ENCODE measurements around the gene SCARF2.

Gene SCARF2

DNA sequence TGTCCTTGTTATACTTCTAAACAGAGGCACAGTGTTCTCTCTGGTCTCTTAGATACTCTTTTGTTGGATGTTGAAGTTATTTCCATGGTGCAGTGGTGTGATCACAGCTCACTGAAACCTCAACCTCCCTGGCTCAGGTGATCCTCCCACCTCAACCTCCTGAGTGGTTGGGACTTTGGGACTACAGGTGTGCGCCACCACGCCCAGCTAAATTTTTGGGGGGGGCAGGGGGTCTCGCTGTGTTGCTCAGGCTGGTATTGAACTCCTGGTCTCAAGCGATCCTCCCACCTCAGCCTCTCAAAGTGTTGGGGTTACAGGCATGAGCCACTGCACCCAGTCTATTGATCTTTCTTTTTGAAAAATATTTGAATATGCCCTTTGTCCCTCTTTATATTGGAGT is 28.7 kb downstream of the SCARF2 start:
- no peak for DNase-seq (ENCODE audit: low spot score)

DNA sequence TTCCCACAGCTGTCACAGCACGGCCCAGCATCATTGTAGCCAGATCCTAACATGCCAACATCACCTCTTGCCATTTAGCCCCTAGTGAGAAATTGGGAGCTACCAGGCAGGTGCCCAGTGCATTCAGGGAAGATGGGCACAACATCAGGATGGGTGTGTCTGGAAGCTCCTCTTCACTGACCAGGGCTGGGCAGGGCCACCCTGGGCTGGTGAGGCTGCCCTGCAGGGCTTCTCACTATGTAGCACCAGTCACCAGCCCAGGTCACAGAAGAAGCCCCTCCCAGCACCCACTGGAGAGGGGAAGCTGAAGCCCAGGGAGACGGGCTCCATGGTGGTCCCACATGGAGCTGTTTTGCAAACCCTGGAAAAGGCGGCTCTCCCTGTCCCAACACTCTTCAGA is 29.8 kb downstream of the SCARF2 start:
- DNase-seq (ENCODE audit: low spot score): no peak

DNA sequence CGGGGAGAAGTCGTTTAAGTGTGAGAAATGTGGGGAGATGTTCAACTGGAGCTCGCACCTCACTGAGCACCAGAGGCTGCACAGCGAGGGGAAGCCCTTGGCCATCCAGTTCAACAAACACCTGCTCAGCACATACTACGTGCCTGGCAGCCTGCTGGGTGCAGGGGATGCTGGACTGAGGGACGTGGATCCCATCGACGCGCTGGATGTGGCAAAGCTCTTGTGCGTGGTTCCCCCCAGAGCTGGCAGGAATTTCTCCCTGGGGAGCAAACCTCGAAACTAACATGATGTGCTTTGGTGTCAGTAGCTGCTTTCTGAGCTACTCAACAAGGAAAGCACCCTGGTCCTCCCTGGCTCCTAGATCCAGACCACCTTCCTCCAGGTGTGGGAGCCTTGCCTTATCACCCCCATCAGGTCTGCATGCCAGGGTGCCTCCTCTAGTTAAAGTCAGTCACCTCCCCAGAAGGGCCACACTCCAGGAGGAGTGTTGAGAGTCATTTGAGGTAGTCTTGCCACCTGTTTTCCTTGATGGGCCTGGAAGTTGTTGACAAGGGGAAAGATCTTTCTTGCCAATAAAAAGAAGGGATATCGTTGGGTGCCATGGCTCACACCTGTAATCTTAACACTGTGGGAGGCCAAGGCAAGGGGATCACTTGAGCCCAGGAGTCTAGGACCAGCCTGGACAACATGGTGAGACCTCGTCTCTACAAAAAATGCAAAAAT is 30.8 kb downstream of the SCARF2 start:
- no peak for DNase-seq (ENCODE audit: low spot score)

DNA sequence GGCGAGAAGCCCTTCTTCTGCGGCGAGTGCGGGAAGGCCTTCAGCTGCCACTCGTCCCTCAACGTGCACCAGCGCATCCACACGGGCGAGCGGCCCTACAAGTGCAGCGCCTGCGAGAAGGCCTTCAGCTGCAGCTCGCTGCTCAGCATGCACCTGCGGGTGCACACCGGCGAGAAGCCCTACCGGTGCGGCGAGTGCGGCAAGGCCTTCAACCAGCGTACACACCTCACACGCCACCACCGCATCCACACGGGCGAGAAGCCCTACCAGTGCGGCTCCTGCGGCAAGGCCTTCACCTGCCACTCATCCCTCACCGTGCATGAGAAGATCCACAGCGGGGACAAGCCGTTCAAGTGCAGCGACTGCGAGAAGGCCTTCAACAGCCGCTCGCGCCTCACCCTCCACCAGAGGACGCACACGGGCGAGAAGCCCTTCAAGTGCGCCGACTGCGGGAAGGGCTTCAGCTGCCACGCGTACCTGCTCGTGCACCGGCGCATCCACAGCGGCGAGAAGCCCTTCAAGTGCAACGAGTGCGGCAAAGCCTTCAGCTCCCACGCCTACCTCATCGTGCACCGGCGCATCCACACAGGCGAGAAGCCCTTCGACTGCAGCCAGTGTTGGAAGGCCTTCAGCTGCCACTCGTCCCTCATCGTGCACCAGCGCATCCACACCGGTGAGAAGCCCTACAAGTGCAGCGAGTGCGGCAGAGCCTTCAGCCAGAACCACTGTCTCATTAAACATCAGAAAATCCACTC is 31.5 kb downstream of the SCARF2 start:
- no peak for DNase-seq (ENCODE audit: low spot score)

DNA sequence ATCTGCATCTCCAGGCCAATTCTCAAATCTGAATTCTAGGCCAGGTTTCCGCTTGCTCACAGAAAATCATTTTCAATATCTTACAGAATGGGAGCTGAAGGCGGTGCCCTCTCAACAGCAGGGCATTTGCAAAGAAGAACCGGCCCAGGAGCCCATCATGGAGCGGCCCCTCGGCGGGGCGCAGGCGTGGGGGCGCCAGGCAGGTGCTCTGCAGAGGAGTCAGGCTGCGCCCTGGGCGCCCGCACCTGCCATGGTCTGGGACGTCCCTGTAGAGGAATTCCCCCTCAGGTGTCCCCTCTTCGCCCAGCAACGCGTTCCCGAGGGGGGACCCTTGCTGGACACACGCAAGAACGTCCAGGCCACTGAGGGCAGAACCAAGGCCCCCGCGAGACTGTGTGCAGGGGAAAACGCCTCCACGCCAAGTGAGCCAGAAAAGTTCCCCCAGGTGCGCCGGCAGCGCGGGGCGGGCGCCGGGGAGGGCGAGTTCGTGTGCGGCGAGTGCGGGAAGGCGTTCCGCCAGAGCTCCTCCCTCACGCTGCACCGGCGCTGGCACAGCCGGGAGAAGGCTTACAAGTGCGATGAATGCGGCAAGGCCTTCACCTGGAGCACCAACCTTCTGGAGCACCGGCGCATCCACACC is 32.2 kb downstream of the SCARF2 start:
- DNase-seq (ENCODE audit: low spot score): no peak

DNA sequence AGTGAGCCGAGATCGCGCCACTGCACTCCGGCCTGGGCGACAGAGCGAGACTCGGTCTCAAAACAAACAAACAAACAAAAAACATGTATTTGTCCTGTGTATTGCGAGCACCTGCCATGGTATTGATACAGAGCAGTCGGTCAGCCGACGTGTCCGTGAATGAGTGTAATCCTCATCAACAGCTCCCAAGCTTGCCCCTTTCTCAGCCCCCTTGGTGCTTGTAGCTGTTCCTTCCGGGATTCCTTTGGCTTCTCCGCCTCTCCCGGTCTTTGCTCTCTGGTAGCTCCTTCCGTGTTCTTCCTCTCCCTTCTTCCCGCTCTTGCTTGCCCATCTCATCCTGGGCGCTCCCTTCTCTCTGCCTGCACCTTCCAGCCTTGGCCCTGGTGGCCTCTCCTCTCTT is 32.7 kb downstream of the SCARF2 start:
- no peak for DNase-seq (ENCODE audit: low spot score)

DNA sequence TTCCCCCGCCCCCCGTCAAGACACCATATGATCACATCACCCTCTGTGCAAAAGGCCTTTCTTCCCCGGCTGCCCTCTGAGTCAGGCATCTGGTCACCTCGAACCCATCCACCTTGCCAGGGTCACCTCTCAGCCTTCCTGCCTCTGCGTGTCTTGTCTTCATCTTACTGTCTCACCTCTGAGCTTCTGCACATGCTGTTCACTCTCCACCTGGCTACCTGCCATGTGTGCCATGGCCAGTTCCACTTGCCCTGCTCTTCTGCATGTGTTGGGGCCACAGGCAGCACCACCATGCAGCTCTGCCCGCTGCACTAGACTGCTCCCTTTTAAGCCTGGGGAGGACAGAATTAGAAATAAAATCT is 33.9 kb downstream of the SCARF2 start:
- no peak for DNase-seq (ENCODE audit: low spot score)

DNA sequence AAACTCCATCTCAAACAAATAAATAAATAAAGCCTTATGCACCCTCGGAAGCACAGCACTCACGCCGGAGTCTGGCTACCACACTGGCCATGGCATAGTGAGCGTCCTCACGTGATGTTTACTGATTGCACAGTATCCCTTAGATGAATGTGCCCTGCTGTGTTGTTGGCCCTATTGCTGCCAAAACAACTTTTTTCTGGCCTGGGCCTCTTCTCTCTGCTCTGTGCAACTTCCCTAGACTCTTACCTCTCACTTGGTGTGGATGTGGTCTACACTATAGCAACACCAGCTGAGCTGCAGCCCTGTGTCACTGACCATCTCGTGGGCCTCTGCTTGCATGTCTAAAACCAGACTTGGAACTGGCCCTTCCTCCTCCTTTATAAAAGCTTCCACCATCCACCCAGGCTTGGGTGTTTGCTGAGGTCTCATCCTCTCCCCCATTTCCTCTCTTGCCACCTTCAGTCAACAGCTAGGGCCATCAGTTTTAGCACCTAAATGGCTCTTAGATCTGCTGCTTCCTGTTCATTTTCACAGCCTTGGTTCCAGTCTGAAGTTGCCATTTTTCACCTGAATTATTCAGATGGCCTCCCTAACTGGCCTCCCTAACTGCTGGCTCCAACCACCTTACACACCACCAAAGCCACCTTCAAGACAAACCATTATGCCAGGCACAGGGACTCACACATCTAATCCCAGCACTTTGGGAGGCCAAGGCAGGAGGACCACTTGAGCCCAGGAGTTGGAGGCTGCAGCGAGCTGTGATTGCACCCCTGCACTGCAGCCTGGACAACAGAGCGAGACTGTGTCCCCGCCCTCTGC is 34.5 kb downstream of the SCARF2 start:
- DNase-seq (ENCODE audit: low spot score): no peak

DNA sequence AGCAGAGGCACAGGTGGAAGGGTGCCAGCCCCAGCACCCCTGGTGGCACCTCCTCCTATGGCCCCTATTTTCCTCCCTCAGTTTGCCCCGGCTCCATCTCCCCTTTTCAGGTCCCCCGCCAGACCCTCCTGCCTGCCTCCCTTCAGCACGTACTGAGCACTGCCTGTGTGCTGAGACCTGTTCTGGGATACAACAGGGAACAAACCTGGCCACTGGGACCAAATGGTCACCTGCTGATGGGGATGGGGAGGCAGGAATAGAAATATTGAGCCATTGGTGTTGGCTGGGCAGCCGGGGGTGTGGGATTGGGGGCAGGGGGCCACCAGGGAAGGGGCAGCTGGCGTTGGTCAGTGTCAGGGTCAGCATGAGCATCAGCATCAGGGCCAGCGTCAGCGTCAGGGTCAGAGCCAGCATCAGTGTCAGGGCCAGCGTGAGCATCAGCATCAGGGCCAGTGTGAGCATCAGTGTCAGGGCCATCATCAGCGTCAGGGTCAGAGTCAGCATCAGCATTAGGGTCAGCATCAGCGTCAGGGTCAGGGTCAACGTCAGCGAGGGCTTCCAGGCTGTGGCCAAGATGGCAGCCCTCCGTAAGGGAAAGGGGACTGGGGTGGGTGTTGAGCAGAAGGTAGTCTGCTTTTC is 36.1 kb downstream of the SCARF2 start:
- DNase-seq (ENCODE audit: low spot score): no peak

DNA sequence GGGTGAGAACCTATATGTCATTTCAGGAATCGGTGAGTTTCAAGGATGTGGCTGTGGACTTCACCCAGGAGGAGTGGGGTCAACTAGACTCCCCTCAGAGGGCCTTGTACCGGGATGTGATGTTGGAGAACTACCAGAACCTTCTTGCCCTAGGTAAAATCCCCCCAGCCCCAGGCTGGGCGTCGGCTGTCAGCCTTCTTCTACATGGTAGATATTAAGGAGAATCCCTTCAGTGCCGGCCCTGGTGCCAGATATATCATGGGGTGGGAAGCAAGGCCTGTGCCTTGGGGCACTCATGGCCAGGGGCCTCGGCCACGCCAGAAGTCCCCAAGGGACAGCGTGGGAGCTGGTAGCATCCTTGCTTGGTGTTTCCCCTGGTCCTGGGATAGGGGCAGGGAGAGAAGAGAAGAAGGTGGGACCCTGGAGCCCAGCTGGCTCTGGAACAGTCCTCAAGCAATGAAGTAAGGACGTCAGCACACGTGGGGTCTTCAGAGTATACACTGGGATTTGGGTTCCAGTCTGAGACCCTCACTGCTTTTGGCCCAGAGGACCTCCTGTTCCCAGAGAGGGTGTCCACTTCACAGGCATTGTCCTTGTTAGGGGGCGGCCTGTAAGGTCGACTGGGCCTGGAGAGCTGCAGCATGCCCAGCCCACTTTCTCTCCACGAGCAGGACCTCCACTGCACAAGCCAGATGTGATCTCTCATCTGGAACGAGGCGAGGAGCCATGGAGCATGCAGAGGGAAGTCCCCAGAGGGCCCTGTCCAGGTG is 36.8 kb downstream of the SCARF2 start:
- no peak for DNase-seq (ENCODE audit: low spot score)

DNA sequence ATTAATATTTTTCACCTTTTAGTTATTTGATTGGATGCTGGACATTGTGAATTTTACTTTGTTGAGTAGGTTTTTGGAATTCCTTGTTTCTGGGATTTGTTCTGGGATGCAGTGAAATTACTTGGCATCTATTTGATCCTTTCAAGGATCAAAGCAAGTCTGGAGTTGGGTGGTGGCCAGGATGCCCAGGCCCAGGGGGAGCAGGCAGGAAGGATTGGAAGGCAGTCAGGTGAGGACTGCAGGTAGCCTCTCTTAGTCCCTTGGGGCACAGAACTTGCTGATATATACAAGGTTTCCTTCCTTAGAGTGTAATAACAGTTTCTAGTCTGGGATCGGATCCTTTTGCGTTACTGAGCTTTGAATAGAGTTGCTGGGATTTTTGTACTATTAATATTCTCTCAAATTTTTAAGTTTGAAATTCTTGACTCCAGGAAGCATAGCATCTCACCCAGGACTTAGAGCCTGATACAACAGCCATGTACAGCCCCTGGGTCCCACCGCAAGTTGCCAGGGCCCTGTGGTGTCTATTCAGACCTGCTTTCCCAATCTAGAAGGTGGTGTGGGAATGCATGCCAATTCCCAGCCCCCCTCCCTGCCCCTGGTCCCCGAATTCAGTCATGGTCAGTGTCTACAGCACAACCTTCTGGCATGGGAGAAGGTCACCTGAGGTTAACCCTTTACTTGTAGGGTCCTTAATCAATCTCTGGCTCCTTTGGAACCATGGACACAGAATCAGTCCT is 37.6 kb downstream of the SCARF2 start:
- no peak for DNase-seq (ENCODE audit: low spot score)

DNA sequence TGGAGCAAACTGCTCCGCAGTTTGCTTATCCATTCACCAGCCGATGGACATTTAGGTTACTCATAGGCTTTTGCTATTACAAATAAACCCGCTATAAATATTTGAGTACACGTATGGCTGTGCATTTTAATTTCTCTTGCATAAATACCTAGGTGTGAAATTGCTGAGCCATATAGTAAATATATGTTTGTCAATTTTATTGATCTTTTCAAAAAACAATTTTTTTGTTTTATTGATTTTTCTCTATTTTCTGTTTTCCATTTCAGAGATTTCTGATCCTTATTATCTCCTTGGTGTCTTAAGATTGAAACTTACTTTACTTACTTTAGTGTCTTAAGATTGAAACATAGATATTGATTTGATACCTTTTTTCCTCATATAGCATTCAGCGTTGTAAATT is 39.2 kb downstream of the SCARF2 start:
- DNase-seq (ENCODE audit: low spot score): no peak

DNA sequence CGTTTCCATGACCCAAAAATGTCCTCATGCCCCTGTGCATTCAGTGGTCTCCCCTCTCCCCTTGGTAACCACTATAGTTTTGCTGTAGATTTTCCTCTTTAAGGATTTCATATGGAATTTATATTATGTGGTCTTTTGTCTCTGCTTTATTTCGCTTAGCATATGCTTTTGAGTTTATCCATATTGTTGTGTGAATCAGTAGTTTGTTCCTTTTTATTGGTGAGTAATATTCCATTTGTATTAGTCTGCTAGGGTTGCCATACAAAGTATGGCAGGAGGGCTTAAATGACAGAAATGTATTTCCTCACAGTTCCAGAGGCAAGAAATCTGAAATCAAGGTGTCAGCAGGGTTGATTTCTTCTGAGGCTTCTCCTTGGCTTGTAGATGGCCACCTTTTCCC is 40.1 kb downstream of the SCARF2 start:
- DNase-seq (ENCODE audit: low spot score): no peak

DNA sequence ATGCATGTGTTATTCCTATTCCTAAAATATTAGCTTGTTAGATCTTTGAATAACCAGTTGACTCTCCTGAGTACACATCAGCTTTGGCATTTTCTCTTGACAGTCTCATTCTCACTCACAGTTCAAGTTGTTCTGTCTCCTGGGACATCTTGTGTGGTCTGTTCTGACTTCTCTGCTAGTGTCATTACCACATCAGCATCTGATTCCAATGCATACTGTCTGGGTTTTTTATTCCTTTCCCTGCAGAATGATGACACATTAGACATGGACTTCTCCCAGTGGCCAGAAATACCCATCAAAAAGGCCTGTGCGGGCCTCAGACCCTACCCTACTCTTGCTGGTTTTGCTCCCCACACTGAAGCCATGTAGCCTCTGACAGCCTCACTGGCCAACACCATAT is 41.0 kb downstream of the SCARF2 start:
- no peak for DNase-seq (ENCODE audit: low spot score)

DNA sequence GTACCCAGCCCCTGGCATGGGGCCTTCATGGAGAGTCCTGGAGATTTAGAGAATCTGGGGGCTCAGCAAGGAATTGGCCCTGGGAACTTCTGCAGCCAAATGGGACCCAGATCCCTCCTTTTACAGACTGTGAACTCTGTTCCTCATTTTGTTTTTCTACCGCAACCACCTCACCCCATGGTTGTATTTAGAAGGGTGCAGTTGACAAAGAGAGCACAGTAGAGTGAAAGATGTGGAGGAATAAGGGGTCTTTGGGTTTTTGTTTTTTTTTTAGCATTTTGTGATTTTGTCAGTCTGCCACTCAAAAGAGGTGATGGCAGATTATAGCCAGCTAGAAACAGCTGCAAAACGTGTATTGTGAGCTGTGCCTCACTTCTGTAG is 41.7 kb downstream of the SCARF2 start:
- no peak for DNase-seq (ENCODE audit: low spot score)

DNA sequence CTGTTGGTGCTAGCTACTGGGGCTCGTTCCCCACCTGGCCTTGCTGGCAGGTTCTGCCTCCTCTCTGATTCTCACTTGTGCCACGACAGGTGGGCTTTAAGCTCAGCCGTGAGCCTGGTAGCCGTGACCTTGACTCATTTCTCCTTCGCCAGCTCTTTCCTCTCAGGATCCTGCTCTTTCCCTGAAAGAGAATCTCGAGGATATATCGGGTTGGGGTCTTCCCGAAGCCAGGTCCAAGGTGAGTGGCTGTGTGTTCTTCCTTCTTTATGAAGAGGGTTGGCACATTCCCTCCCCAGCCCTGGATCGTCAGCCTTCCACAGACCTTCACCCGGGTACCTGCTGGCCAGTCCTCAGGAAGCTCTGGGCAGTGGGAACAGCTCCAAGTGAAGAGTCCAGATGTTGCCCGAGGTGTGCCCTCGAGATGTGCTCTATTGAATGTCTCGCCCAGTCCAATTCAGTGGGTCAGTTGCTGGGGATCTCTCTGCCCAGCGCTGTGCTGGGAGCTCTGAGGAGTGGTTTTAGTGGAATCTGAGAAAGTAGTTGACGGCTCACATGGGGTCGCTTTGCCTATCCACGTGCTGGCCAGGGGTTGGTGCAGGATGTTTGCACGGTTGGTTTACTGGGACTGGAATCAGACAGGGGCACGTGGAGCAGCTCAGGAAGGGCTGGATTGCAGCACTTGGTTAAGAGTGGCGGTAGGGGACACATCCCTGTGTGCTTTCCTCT is 42.3 kb downstream of the SCARF2 start:
- no peak for DNase-seq (ENCODE audit: low spot score)

DNA sequence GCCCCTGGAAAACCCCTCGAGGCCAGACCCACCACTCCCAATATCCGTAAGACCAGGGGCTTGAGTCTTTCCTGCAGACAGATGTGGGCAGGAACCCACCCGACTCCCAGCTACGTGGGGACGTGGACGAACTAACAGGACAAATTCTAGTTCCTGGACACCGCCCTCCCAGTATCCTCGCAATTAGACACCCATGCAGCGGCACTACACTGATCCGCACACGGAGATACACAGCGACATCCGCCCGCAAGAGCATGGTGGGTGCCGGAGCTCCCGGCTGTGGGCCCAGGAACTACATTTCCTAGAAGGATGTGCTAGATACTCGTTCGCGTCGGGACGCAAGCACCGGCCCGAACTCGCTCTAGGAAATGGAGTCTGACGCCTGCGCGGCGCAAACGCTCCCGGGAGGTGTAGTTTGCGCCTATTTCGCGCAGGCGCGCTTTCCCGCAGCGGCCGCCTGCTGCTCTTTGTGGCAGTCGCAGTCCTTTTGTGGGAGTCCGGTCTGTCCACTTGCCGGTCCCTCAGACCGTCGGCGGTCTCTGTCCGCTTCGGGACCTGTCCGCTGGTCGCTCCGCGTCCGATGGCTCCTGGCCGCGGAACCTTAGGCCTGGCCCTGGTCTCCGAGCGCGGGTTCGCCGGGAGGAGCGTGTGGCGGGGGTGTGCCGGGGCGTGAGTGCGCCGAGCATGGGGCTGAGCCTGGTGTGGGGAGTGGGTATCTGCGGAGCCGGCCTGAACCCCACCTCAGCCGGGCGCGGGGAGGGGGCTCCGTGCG is 43.7 kb downstream of the SCARF2 start, which contains the start of gene ZNF74:
Gene ZNF74, plus strand, starts transcription at position 447 of the 772 bp plus-strand sequence. CDS start 478 bp downstream, outside the sequence.
- DNase-seq (ENCODE audit: low spot score): peak; percentile 89

DNA sequence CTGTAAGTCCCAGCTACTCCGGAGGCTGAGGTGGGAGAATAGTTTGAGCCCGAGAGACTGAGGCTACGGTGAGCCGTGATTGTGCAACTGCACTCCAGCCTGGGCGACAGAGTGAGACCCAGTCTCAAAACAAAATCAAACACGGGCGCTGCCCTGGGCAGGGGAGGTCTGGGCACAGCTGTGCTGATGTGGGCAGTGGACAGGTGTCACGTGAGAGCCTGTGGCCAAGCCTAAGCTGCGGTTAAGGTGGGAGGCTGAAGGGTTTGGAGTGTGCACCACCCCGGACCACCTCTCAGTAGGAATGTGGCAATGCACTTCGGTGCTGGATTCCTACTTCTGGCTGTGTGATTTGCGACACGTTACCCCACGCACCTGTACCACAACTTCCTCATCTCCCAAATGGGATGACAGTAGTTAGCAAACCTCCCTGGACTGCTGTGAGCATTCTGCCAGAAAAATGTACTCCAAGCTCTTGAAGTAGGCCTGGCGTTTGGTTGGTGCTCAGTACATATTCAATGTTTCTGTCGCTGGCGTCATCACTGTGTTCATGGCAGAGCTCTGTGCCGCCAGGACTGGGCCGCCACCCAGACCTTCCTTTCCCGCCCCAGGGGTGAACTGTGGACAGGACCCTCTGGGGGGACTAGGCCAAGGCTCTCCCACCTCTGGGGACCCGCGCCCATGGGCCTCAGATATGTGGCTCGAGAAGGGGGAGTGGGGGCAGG is 44.5 kb downstream of the SCARF2 start:
- no peak for DNase-seq (ENCODE audit: low spot score)

All from iPS-NIHi11 (cell line).